Measurements from ENCODE around the gene ZMYND8.
"Not testable (repeated sequence)": the region's sequence is repeated elsewhere in the genome, so short reads cannot be mapped to it uniquely, and the experiment has no call there.

The ZMYND8 gene

GRCh38 chr20:47309806-47310426, 46.6 kb downstream of the ZMYND8 start:
- DNase-seq = no peak

GRCh38 chr20:47309394-47309793, 47.1 kb downstream of the ZMYND8 start:
- DNase-seq = no peak

- not testable (repeated sequence) for DNase-seq
Measured at GRCh38 chr20:47307569-47307968, 48.9 kb downstream of the ZMYND8 start.

GRCh38 chr20:47306755-47307370, 49.6 kb downstream of the ZMYND8 start:
- no peak for DNase-seq

- no peak for DNase-seq
Measured at GRCh38 chr20:47306095-47306494, 50.4 kb downstream of the ZMYND8 start.

GRCh38 chr20:47305667-47306066, 50.8 kb downstream of the ZMYND8 start:
- no peak for DNase-seq

GRCh38 chr20:47304287-47304686, 52.2 kb downstream of the ZMYND8 start:
- DNase-seq = no peak

- no peak for DNase-seq
Measured at GRCh38 chr20:47303736-47304135, 52.8 kb downstream of the ZMYND8 start.

- no peak for DNase-seq
Measured at GRCh38 chr20:47300071-47300470, 56.4 kb downstream of the ZMYND8 start.

GRCh38 chr20:47298624-47299023, 57.9 kb downstream of the ZMYND8 start:
- DNase-seq = no peak

- no peak for DNase-seq
Measured at GRCh38 chr20:47297746-47298145, 58.8 kb downstream of the ZMYND8 start.

GRCh38 chr20:47296950-47297349, 59.5 kb downstream of the ZMYND8 start:
- DNase-seq = no peak

GRCh38 chr20:47295921-47296426, 60.5 kb downstream of the ZMYND8 start:
- DNase-seq = no peak

- no peak for DNase-seq
Measured at GRCh38 chr20:47295129-47295813, 61.2 kb downstream of the ZMYND8 start.

GRCh38 chr20:47293631-47294030, 62.9 kb downstream of the ZMYND8 start:
- no peak for DNase-seq

GRCh38 chr20:47292581-47292980, 63.9 kb downstream of the ZMYND8 start:
- DNase-seq = no peak

- DNase-seq = no peak
Measured at GRCh38 chr20:47290666-47291430, 65.7 kb downstream of the ZMYND8 start.

GRCh38 chr20:47290008-47290407, 66.5 kb downstream of the ZMYND8 start:
- no peak for DNase-seq

- DNase-seq = no peak
Measured at GRCh38 chr20:47289096-47289495, 67.4 kb downstream of the ZMYND8 start.

GRCh38 chr20:47288530-47288929, 68.0 kb downstream of the ZMYND8 start:
- DNase-seq = not testable (repeated sequence)

- DNase-seq = no peak
Measured at GRCh38 chr20:47287609-47288144, 68.8 kb downstream of the ZMYND8 start.

- no peak for DNase-seq
Measured at GRCh38 chr20:47286681-47287080, 69.8 kb downstream of the ZMYND8 start.

- DNase-seq = no peak
Measured at GRCh38 chr20:47285189-47285588, 71.3 kb downstream of the ZMYND8 start.

All from NCI-H187 (cell line).